ENCODE measurements around the gene KRTAP4-7. TPM values are rescaled to one million over a fixed set of nuclear protein-coding genes. Genes with fewer than 3 reads are reported as not detected.

Gene KRTAP4-7
- polyA plus RNA-seq, 1 experiment: not detected

- Histone ChIP-seq H3K4me3 (ENCODE audit: low read depth, low read length) (no peak overlapping the region), H3K36me3 (ENCODE audit: control insufficient read depth, insufficient read depth, low read length) (no peaks in the 10 kb centered on the region), H3K27me3 (ENCODE audit: control insufficient read depth, insufficient read depth, low read length) (no peaks in the 10 kb centered on the region)
- POLR2A ChIA-PET: no interaction called here
- DNase-seq (ENCODE audit: low read depth): no peak
- TF ChIP-seq, protein P1, sequence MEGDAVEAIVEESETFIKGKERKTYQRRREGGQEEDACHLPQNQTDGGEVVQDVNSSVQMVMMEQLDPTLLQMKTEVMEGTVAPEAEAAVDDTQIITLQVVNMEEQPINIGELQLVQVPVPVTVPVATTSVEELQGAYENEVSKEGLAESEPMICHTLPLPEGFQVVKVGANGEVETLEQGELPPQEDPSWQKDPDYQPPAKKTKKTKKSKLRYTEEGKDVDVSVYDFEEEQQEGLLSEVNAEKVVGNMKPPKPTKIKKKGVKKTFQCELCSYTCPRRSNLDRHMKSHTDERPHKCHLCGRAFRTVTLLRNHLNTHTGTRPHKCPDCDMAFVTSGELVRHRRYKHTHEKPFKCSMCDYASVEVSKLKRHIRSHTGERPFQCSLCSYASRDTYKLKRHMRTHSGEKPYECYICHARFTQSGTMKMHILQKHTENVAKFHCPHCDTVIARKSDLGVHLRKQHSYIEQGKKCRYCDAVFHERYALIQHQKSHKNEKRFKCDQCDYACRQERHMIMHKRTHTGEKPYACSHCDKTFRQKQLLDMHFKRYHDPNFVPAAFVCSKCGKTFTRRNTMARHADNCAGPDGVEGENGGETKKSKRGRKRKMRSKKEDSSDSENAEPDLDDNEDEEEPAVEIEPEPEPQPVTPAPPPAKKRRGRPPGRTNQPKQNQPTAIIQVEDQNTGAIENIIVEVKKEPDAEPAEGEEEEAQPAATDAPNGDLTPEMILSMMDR (IDR thresholded peaks at IDR 0.05; ENCODE audit: insufficient read depth, low read depth, low read length): no peak
- CTCF ChIA-PET: no interaction called here
Measured at GRCh38 chr17:41125064-41125463, 41.1 kb downstream of the KRTAP4-7 start.

DNA sequence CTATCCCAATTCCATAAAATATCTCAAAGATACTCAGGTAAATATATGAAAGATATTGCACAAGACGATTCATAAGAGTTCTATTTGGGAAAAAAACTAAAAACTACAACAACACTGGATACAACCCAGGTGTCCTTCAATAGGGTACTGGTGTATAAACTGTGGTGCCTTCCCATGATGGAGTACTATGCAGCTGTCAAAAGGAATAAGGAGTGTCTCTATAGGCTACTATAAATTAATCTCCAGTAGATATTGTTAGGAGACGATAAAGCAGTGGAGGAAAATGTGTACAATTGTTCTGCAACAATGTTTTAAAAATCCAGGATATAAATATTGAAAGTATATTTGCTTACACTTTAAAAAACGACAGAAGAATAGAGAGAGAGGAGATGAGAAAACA is 42.5 kb downstream of the KRTAP4-7 start:
- ChIA-PET CTCF (no interaction called here), POLR2A (no interaction called here)
- H3K36me3 ChIP-seq (ENCODE audit: control insufficient read depth, insufficient read depth, low read length): no peaks in the 10 kb centered on the region
- TF ChIP-seq, protein P1 (IDR thresholded peaks at IDR 0.05; ENCODE audit: insufficient read depth, low read depth, low read length): no peak
- no peak for DNase-seq (ENCODE audit: low read depth)
- no peaks in the 10 kb centered on the region for H3K27me3 ChIP-seq (ENCODE audit: control insufficient read depth, insufficient read depth, low read length)
- no peak overlapping the region for H3K4me3 ChIP-seq (ENCODE audit: low read depth, low read length)

DNA sequence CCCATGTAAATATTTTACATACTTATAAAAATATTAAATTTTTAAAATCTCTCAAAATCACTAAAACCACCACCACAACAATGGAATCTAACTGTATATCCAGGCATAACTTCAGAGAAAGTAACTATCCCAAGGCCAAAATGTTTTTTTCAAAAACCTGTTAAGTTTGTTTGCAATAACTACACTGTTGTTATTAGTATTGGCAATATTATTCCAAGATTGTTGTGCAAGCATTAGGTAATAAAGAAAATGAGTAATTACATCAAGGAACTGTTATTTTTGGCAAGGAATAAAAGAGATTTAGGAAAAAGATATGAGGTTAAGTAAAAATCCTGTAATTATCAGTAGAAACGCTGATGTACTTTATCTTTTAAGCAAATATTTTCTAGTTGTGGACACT is 43.4 kb downstream of the KRTAP4-7 start:
- H3K27me3 ChIP-seq (ENCODE audit: control insufficient read depth, insufficient read depth, low read length): no peaks in the 10 kb centered on the region
- no peak overlapping the region for H3K4me3 ChIP-seq (ENCODE audit: low read depth, low read length)
- TF ChIP-seq, protein P1 (IDR thresholded peaks at IDR 0.05; ENCODE audit: insufficient read depth, low read depth, low read length): no peak
- no peak for DNase-seq (ENCODE audit: low read depth)
- ChIA-PET CTCF (interaction anchor here (0.6 kb wide), 1 partner anchor 104 kb away, joined by 3 read pairs; no protein-coding TSS in a partner anchor), POLR2A (no interaction called here)
- H3K36me3 ChIP-seq (ENCODE audit: control insufficient read depth, insufficient read depth, low read length): no peaks in the 10 kb centered on the region

- TF ChIP-seq, protein P1 (IDR thresholded peaks at IDR 0.05; ENCODE audit: insufficient read depth, low read depth, low read length): no peak
- ChIA-PET POLR2A (interaction anchor here (0.6 kb wide), 1 partner anchor 236 kb away, joined by 3 read pairs; no protein-coding TSS in a partner anchor), CTCF (no interaction called here)
- no peaks in the 10 kb centered on the region for H3K27me3 ChIP-seq (ENCODE audit: control insufficient read depth, insufficient read depth, low read length)
- no peak overlapping the region for H3K4me3 ChIP-seq (ENCODE audit: low read depth, low read length)
- no peak for DNase-seq (ENCODE audit: low read depth)
- no peaks in the 10 kb centered on the region for H3K36me3 ChIP-seq (ENCODE audit: control insufficient read depth, insufficient read depth, low read length)
Measured at GRCh38 chr17:41131979-41132378, 48.0 kb downstream of the KRTAP4-7 start.

- Histone ChIP-seq H3K4me3 (ENCODE audit: low read depth, low read length) (no peak overlapping the region), H3K27me3 (ENCODE audit: control insufficient read depth, insufficient read depth, low read length) (no peaks in the 10 kb centered on the region), H3K36me3 (ENCODE audit: control insufficient read depth, insufficient read depth, low read length) (no peaks in the 10 kb centered on the region)
- TF ChIP-seq, protein P1 (IDR thresholded peaks at IDR 0.05; ENCODE audit: insufficient read depth, low read depth, low read length): no peak
- ChIA-PET CTCF (interaction anchor here (0.7 kb wide), 1 partner anchor 248 kb away, joined by 3 read pairs; no protein-coding TSS in a partner anchor), POLR2A (interaction anchor here (0.6 kb wide), 1 partner anchor 78 kb away, joined by 3 read pairs; no protein-coding TSS in a partner anchor)
- no peak for DNase-seq (ENCODE audit: low read depth)
Measured at GRCh38 chr17:41133880-41134735, 50.2 kb downstream of the KRTAP4-7 start.

Other genes with a start within 250 kb of the KRTAP4-7 start
- gene KRT12, start 216.9 kb upstream of the KRTAP4-7 start, polyA plus RNA-seq (2011; rRNA removed): not detected in 2 replicates
- not detected in 2 replicates for gene KRT20, start 198.9 kb upstream of the KRTAP4-7 start, polyA plus RNA-seq (2011; rRNA removed)
- gene KRT23, start 146.5 kb upstream of the KRTAP4-7 start, polyA plus RNA-seq (2011; rRNA removed): 0.09 and 0.11 TPM in 2 replicates
- not detected in 2 replicates for gene KRT39, start 117.2 kb upstream of the KRTAP4-7 start, polyA plus RNA-seq (2011; rRNA removed)
- not detected in 2 replicates for gene KRT40, start 99.8 kb upstream of the KRTAP4-7 start, polyA plus RNA-seq (2011; rRNA removed)
- not detected in 2 replicates for gene KRTAP3-3, start 90.0 kb upstream of the KRTAP4-7 start, polyA plus RNA-seq (2011; rRNA removed)
- not detected in 2 replicates for gene KRTAP3-2, start 84.2 kb upstream of the KRTAP4-7 start, polyA plus RNA-seq (2011; rRNA removed)
- gene KRTAP3-1, start 75.0 kb upstream of the KRTAP4-7 start, polyA plus RNA-seq (2011; rRNA removed): 0.16 TPM in 1 of 2 replicates, not detected in the other
- 62.3 and 65.1 TPM in 2 replicates for gene KRTAP1-5, start 56.9 kb upstream of the KRTAP4-7 start, polyA plus RNA-seq (2011; rRNA removed)
- gene KRTAP1-4, start 54.0 kb upstream of the KRTAP4-7 start, polyA plus RNA-seq (2011; rRNA removed): not detected in 2 replicates
- not detected in 2 replicates for gene KRTAP1-3, start 49.3 kb upstream of the KRTAP4-7 start, polyA plus RNA-seq (2011; rRNA removed)
- gene KRTAP1-1, start 42.7 kb upstream of the KRTAP4-7 start, polyA plus RNA-seq (2011; rRNA removed): 0.32 TPM in 1 of 2 replicates, not detected in the other
- gene KRTAP2-1, start 36.8 kb upstream of the KRTAP4-7 start, polyA plus RNA-seq (2011; rRNA removed): not detected in 2 replicates
- gene KRTAP2-2, start 28.9 kb upstream of the KRTAP4-7 start, polyA plus RNA-seq (2011; rRNA removed): 0.16 TPM in 1 of 2 replicates, not detected in the other
- 1.3 and 1.4 TPM in 2 replicates for gene KRTAP2-3, start 24.0 kb upstream of the KRTAP4-7 start, polyA plus RNA-seq (2011; rRNA removed)
- gene KRTAP2-4, start 18.3 kb upstream of the KRTAP4-7 start, polyA plus RNA-seq (2011; rRNA removed): not detected in 2 replicates
- not detected in 2 replicates for gene KRTAP4-8, start 14.0 kb downstream of the KRTAP4-7 start, polyA plus RNA-seq (2011; rRNA removed)
- gene KRTAP4-16, start 18.1 kb downstream of the KRTAP4-7 start, polyA plus RNA-seq (2011; rRNA removed): not detected in 2 replicates
- not detected in 2 replicates for gene KRTAP4-9, start 21.2 kb downstream of the KRTAP4-7 start, polyA plus RNA-seq (2011; rRNA removed)
- not detected in 2 replicates for gene KRTAP4-11, start 34.2 kb downstream of the KRTAP4-7 start, polyA plus RNA-seq (2011; rRNA removed)
- 0.11 TPM in 1 of 2 replicates, not detected in the other for gene KRTAP4-12, start 40.0 kb downstream of the KRTAP4-7 start, polyA plus RNA-seq (2011; rRNA removed)
- gene KRTAP4-6, start 56.4 kb downstream of the KRTAP4-7 start, polyA plus RNA-seq (2011; rRNA removed): not detected in 2 replicates
- not detected in 2 replicates for gene KRTAP4-5, start 65.7 kb downstream of the KRTAP4-7 start, polyA plus RNA-seq (2011; rRNA removed)
- not detected in 2 replicates for gene KRTAP4-4, start 76.6 kb downstream of the KRTAP4-7 start, polyA plus RNA-seq (2011; rRNA removed)
- not detected in 2 replicates for gene KRTAP4-3, start 84.1 kb downstream of the KRTAP4-7 start, polyA plus RNA-seq (2011; rRNA removed)
- not detected in 2 replicates for gene KRTAP4-2, start 94.1 kb downstream of the KRTAP4-7 start, polyA plus RNA-seq (2011; rRNA removed)
- 0.12 TPM in 1 of 2 replicates, not detected in the other for gene KRTAP4-1, start 100.8 kb downstream of the KRTAP4-7 start, polyA plus RNA-seq (2011; rRNA removed)
- not detected in 2 replicates for gene KRTAP9-1, start 105.7 kb downstream of the KRTAP4-7 start, polyA plus RNA-seq (2011; rRNA removed)
- not detected in 2 replicates for gene KRTAP9-2, start 142.5 kb downstream of the KRTAP4-7 start, polyA plus RNA-seq (2011; rRNA removed)
- not detected in 2 replicates for gene KRTAP9-3, start 148.3 kb downstream of the KRTAP4-7 start, polyA plus RNA-seq (2011; rRNA removed)
- not detected in 2 replicates for gene KRTAP9-8, start 153.8 kb downstream of the KRTAP4-7 start, polyA plus RNA-seq (2011; rRNA removed)
- not detected in 2 replicates for gene KRTAP9-4, start 165.5 kb downstream of the KRTAP4-7 start, polyA plus RNA-seq (2011; rRNA removed)
- gene KRTAP9-9, start 171.2 kb downstream of the KRTAP4-7 start, polyA plus RNA-seq (2011; rRNA removed): not detected in 2 replicates
- gene KRTAP9-6, start 181.2 kb downstream of the KRTAP4-7 start, polyA plus RNA-seq (2011; rRNA removed): not detected in 2 replicates
- not detected in 2 replicates for gene KRTAP9-7, start 191.5 kb downstream of the KRTAP4-7 start, polyA plus RNA-seq (2011; rRNA removed)
- not detected in 2 replicates for gene KRTAP29-1, start 218.7 kb downstream of the KRTAP4-7 start, polyA plus RNA-seq (2011; rRNA removed)
- gene KRTAP16-1, start 225.2 kb downstream of the KRTAP4-7 start, polyA plus RNA-seq (2011; rRNA removed): not detected in 2 replicates
- gene KRTAP17-1, start 231.6 kb downstream of the KRTAP4-7 start, polyA plus RNA-seq (2011; rRNA removed): not detected in 2 replicates

Data from BJ (cell line).